ENCODE results near the gene MTERF1. TPM values are rescaled to one million over a fixed set of nuclear protein-coding genes. Genes with fewer than 3 reads are reported as not detected.

Gene MTERF1
- total RNA-seq, 1 donor from 2014 or later, result 11.9 TPM

GRCh38 chr7:91916051-91916440 lies 35.5 kb upstream of the MTERF1 start:
- Mint-ChIP-seq H3K27me3 (ENCODE audit: low read depth) (no peaks in the 10 kb centered on the region), H3K27ac (ENCODE audit: unreplicated experiment) (no peak overlapping the region), H3K4me1 (no peaks in the 10 kb centered on the region), H3K4me3 (no peak overlapping the region), H3K9me3 (no peaks in the 10 kb centered on the region), H3K36me3 (ENCODE audit: low read depth) (no peaks in the 10 kb centered on the region)
- no peak for DNase-seq (ENCODE audit: low read depth, low spot score)
- TF ChIP-seq, protein P1, sequence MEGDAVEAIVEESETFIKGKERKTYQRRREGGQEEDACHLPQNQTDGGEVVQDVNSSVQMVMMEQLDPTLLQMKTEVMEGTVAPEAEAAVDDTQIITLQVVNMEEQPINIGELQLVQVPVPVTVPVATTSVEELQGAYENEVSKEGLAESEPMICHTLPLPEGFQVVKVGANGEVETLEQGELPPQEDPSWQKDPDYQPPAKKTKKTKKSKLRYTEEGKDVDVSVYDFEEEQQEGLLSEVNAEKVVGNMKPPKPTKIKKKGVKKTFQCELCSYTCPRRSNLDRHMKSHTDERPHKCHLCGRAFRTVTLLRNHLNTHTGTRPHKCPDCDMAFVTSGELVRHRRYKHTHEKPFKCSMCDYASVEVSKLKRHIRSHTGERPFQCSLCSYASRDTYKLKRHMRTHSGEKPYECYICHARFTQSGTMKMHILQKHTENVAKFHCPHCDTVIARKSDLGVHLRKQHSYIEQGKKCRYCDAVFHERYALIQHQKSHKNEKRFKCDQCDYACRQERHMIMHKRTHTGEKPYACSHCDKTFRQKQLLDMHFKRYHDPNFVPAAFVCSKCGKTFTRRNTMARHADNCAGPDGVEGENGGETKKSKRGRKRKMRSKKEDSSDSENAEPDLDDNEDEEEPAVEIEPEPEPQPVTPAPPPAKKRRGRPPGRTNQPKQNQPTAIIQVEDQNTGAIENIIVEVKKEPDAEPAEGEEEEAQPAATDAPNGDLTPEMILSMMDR (conservative IDR thresholded peaks at IDR 0.05), result no peak

DNA sequence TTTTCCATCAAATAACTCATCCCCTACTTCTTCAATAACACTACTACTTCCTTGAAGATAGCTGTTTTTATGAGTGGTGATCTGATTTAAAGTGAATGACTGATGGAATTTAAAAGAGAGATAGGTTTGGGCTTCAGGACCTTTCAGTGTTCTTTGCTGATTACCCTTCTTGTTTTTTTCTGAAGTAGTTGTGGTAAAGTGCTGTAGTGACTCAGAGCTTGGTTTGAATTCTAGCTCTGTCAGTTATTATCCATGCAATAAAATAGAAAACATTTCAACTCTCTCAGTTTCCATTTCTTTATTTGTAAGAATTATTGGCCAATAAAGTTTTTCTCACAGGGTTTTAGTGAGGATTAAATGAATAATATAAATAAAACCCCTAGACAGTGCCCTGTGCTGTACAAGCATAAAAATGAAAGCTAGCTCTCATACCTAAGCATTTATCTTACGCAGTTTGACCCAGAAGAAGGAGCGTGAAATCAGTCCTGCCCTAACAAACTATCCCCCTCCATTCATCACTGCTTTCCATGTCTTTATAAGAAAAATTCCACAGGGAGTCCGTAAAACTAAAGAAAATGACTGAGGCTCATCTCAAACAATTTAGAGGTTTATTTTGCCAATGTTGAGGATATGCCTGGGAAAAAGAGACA lies 35.0 kb upstream of the MTERF1 start:
- DNase-seq (ENCODE audit: low read depth, low spot score), result no peak
- Mint-ChIP-seq H3K9me3 (no peaks in the 10 kb centered on the region), H3K27me3 (ENCODE audit: low read depth) (no peaks in the 10 kb centered on the region), H3K27ac (ENCODE audit: unreplicated experiment) (no peak overlapping the region), H3K4me3 (no peak overlapping the region), H3K36me3 (ENCODE audit: low read depth) (no peaks in the 10 kb centered on the region), H3K4me1 (no peaks in the 10 kb centered on the region)
- TF ChIP-seq, protein P1 (conservative IDR thresholded peaks at IDR 0.05), result no peak

GRCh38 chr7:91913612-91914011 lies 33.1 kb upstream of the MTERF1 start:
- Mint-ChIP-seq H3K9me3 (no peaks in the 10 kb centered on the region), H3K4me3 (no peak overlapping the region), H3K4me1 (peaks cover 5% of the 10 kb centered on the region), H3K27ac (ENCODE audit: unreplicated experiment) (no peak overlapping the region), H3K36me3 (ENCODE audit: low read depth) (no peaks in the 10 kb centered on the region), H3K27me3 (ENCODE audit: low read depth) (no peaks in the 10 kb centered on the region)
- no peak for DNase-seq (ENCODE audit: low read depth, low spot score)
- TF ChIP-seq, protein P1 (conservative IDR thresholded peaks at IDR 0.05), result no peak

DNA sequence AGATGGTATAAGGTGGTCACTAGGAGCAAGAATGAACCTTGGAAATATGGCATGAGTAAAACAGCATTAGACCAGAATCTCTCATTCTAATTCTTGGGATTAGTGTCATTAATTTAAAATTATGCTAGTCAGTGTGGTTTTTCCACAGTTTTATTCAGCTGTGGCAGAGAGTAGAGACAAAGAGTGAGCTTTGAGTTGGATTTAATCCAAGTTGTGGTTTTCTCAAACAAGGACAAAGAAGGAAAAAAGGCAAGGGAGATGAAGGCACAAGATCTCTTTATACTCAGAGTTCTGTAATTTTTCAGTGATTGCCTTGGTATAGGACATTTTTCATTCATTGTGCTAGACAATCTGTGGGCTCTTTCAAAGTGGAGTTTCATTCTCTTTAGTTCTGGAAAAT lies 32.0 kb upstream of the MTERF1 start:
- Mint-ChIP-seq H3K27me3 (ENCODE audit: low read depth) (no peaks in the 10 kb centered on the region), H3K9me3 (no peaks in the 10 kb centered on the region), H3K36me3 (ENCODE audit: low read depth) (no peaks in the 10 kb centered on the region), H3K27ac (ENCODE audit: unreplicated experiment) (no peak overlapping the region), H3K4me3 (no peak overlapping the region), H3K4me1 (peaks cover 5% of the 10 kb centered on the region)
- DNase-seq (ENCODE audit: low read depth, low spot score), result no peak
- TF ChIP-seq, protein P1 (conservative IDR thresholded peaks at IDR 0.05), result no peak

GRCh38 chr7:91911121-91911520 lies 30.6 kb upstream of the MTERF1 start:
- TF ChIP-seq, protein P1 (conservative IDR thresholded peaks at IDR 0.05), result no peak
- Mint-ChIP-seq H3K27me3 (ENCODE audit: low read depth) (no peaks in the 10 kb centered on the region), H3K9me3 (no peaks in the 10 kb centered on the region), H3K4me1 (peaks cover 5% of the 10 kb centered on the region), H3K4me3 (no peak overlapping the region), H3K36me3 (ENCODE audit: low read depth) (no peaks in the 10 kb centered on the region), H3K27ac (ENCODE audit: unreplicated experiment) (no peak overlapping the region)
- DNase-seq (ENCODE audit: low read depth, low spot score), result no peak

Measured in neural crest cell (in vitro differentiated cells).